ENCODE data around the gene PTPRS. TPM values are rescaled to one million over a fixed set of nuclear protein-coding genes. Genes with fewer than 3 reads are reported as not detected.

The PTPRS gene
- total RNA-seq, 1 experiment from 2014 or later: 15.0 TPM

- peaks cover 5% of the 10 kb centered on the region for H3K36me3 Mint-ChIP-seq (ENCODE audit: insufficient read depth, unreplicated experiment)
- POLR2A ChIA-PET: no interaction called here
- intact Hi-C loops (cut with micrococcal nuclease): no loop called here
- TF ChIP-seq CTCF (IDR thresholded peaks at IDR 0.05; ENCODE audit: unreplicated experiment): no peak
- H3K4me3 Mint-ChIP-seq (ENCODE audit: unreplicated experiment): no peak overlapping the region
- no peak for DNase-seq (ENCODE audit: unreplicated experiment)
- no peak overlapping the region for H3K27ac Mint-ChIP-seq (ENCODE audit: low read depth, unreplicated experiment)
- H3K4me1 Mint-ChIP-seq (ENCODE audit: insufficient read depth, unreplicated experiment): peaks cover 5% of the 10 kb centered on the region
- H3K27me3 Mint-ChIP-seq (ENCODE audit: insufficient read depth, unreplicated experiment): peaks cover 11% of the 10 kb centered on the region
- CTCF ChIA-PET: no interaction called here
- BruUV-seq (replicated peaks): no TSS peak
- H3K9me3 Mint-ChIP-seq (ENCODE audit: unreplicated experiment): no peaks in the 10 kb centered on the region
These were observed 33.0 kb downstream of the PTPRS start for GRCh38 chr19:5307655-5308054.

GRCh38 chr19:5305163-5305562, 35.4 kb downstream of the PTPRS start:
- no peak for DNase-seq (ENCODE audit: unreplicated experiment)
- no peak for TF ChIP-seq CTCF (IDR thresholded peaks at IDR 0.05; ENCODE audit: unreplicated experiment)
- ChIA-PET CTCF (no interaction called here), POLR2A (no interaction called here)
- Mint-ChIP-seq H3K4me3 (ENCODE audit: unreplicated experiment) (no peak overlapping the region), H3K36me3 (ENCODE audit: insufficient read depth, unreplicated experiment) (peaks cover 5% of the 10 kb centered on the region), H3K27me3 (ENCODE audit: insufficient read depth, unreplicated experiment) (peaks cover 11% of the 10 kb centered on the region), H3K9me3 (ENCODE audit: unreplicated experiment) (no peaks in the 10 kb centered on the region), H3K4me1 (ENCODE audit: insufficient read depth, unreplicated experiment) (peaks cover 5% of the 10 kb centered on the region), H3K27ac (ENCODE audit: low read depth, unreplicated experiment) (no peak overlapping the region)
- intact Hi-C loops (cut with micrococcal nuclease): no loop called here
- BruUV-seq (replicated peaks): no TSS peak

- Mint-ChIP-seq H3K27ac (ENCODE audit: low read depth, unreplicated experiment) (no peak overlapping the region), H3K4me3 (ENCODE audit: unreplicated experiment) (no peak overlapping the region), H3K9me3 (ENCODE audit: unreplicated experiment) (no peaks in the 10 kb centered on the region), H3K27me3 (ENCODE audit: insufficient read depth, unreplicated experiment) (peaks cover 14% of the 10 kb centered on the region), H3K4me1 (ENCODE audit: insufficient read depth, unreplicated experiment) (peaks cover under 1% of the 10 kb centered on the region), H3K36me3 (ENCODE audit: insufficient read depth, unreplicated experiment) (peaks cover 5% of the 10 kb centered on the region)
- no TSS peak for BruUV-seq (replicated peaks)
- no peak for DNase-seq (ENCODE audit: unreplicated experiment)
- ChIA-PET POLR2A (interaction anchor here (1.9 kb wide), 1 partner anchor 11 kb away, joined by 5 read pairs; no protein-coding TSS in a partner anchor), CTCF (interaction anchor here (0.7 kb wide), 1 partner anchor 237 kb away, joined by 3 read pairs; no protein-coding TSS in a partner anchor)
- intact Hi-C loops (cut with micrococcal nuclease): no loop called here
- no peak for TF ChIP-seq CTCF (IDR thresholded peaks at IDR 0.05; ENCODE audit: unreplicated experiment)
These were observed 36.1 kb downstream of the PTPRS start for GRCh38 chr19:5304486-5304885.

GRCh38 chr19:5303208-5303607, 37.4 kb downstream of the PTPRS start:
- Mint-ChIP-seq H3K27me3 (ENCODE audit: insufficient read depth, unreplicated experiment) (peaks cover 26% of the 10 kb centered on the region), H3K36me3 (ENCODE audit: insufficient read depth, unreplicated experiment) (no peaks in the 10 kb centered on the region), H3K27ac (ENCODE audit: low read depth, unreplicated experiment) (no peak overlapping the region), H3K4me3 (ENCODE audit: unreplicated experiment) (no peak overlapping the region), H3K4me1 (ENCODE audit: insufficient read depth, unreplicated experiment) (peaks cover 9% of the 10 kb centered on the region), H3K9me3 (ENCODE audit: unreplicated experiment) (no peaks in the 10 kb centered on the region)
- no peak for TF ChIP-seq CTCF (IDR thresholded peaks at IDR 0.05; ENCODE audit: unreplicated experiment)
- ChIA-PET POLR2A (interaction anchor here (1.9 kb wide), 1 partner anchor 10 kb away, joined by 5 read pairs; no protein-coding TSS in a partner anchor), CTCF (no interaction called here)
- no TSS peak for BruUV-seq (replicated peaks)
- intact Hi-C loops (cut with micrococcal nuclease): no loop called here
- no peak for DNase-seq (ENCODE audit: unreplicated experiment)

Data from MCF 10A (cell line).